GM18909 (cell line): ENCODE data around the gene FANCG.

Experiments used
- ATAC-seq: cut with Tn5 transposase; IDR thresholded peaks from one replicate; pipeline ENCODE4 v1.9.1; 2021; ENCODE audit warnings: mild to moderate bottlenecking; ENCODE audit not compliant: unreplicated experiment, poor library complexity

Gene FANCG

DNA sequence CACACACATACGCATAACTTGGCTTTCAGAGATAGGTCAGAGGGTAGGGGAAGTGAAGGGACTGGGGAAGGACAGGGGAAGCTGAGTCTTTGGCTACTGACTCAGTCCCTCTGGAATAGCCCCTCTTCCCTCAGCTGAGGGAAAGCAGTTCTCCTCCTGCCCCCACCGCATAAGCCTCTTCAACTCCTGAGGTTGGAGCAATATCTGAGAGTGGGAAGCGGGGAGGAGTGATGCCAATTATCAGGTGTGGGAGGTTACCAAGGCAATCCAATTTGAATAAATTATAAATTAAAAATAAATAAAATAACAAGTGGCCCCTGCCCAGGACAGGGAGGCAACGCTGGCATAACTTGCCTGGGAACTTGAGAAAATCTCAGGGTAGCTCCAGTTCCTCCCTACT is 24.8 kb upstream of the FANCG start:
- no peak for ATAC-seq

DNA sequence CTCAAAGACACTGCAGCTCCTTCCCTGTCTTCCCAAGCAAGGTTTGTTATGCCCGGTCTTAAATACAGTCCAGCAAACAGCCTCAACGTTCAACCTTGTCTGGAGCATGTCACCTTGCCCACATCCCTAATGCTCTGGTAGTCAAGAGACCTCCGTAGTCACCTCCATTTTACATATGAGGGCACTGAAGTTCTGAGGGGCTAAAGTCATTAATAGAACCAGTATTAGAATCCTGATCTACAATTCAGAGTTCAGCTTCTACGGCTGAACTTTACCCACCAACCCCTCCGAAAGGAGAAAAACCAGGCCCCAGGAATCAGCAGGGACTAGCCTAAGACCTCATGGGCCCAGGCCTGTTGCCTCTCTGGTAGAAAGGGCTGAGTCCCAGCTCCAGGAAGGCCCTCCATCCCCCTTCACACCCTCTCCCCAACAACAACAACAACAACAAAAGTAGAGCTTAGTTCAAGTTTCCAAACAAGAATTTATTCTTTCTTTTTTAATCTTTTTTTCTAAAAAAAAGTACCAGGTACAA is 24.0 kb upstream of the FANCG start:
- no peak for ATAC-seq

DNA sequence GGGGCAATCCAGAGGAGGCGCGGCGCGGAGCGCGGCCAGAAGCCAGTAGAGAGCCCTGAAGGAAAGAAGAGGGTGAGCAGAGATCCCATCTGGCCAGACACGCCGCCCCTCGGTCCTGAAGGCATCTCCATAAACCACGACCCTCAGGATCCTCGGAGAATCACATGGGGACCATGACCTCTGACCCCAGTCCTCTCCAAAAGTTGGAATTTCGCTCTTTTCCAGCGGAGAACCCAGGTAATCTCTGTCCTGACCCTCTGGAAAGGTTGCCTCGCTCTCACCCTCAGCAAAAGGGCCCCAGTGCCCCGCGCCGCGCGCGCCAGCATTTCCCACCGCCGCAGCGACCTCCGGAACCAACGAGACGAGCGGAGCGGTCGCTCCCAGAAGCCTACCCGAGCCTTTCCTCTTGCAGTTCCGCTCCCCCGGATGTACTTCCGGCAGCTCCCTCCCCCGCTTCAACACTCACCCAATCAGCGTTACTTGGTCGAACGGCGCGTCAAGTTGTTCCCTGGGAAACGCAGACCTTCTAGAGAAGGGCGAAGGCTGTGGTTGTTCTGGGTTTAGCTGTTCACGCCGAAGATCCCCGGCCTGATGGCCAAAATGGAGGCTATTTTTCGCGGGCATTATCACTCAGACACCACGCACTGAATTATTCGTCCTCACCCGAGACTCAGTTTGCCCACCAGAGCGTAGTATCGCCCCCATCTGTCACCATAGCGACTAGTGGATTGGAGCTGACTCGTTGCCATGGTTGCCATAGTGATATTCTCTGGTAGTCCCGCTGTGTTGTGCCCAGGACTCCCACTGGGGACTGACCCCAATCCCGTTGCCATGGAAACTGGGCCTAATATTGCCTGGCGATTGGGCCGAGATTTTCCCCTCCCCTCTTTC is 23.3 kb upstream of the FANCG start, which contains the start of gene STOML2:
Gene STOML2, minus strand, starts transcription at position 363 of the 891 bp plus-strand sequence. Its CDS starts 37 bp downstream, at position 326.
- peak; percentile 94 for ATAC-seq

DNA sequence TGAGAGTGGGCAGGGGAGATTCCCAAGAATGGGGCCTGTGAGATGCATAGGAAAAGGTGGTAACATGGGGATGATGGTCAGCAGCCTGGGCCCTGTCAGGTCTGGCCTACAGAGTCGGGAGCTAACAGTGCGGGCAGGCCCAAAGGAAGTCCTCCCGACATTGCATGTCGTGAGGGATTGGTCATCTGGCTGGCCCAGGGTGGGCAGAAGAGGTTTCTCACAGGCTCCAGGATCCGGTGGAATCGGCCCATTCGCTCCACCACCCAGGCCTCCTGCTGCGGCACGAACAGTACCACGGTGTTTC is 22.7 kb upstream of the FANCG start:
- ATAC-seq, result peak; percentile 7

DNA sequence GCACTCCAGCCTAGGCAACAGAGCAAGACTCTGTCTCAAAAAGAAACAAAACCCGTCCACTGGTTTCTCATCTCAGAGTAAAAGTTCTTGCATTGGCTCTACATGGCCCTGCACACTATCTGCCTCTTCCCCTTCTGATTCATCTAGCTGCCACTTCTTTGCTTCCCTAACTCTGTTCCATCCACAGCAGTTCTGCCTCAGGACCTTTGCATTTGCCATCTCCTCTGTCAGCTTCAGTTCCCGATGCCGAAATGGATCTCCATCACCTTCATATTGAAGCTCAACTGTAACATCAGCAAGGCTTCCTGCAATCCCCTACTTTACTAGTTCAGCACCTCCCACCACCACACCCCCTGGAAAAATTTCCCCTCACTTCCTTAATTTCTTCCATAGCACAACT is 17.8 kb upstream of the FANCG start:
- no peak for ATAC-seq

DNA sequence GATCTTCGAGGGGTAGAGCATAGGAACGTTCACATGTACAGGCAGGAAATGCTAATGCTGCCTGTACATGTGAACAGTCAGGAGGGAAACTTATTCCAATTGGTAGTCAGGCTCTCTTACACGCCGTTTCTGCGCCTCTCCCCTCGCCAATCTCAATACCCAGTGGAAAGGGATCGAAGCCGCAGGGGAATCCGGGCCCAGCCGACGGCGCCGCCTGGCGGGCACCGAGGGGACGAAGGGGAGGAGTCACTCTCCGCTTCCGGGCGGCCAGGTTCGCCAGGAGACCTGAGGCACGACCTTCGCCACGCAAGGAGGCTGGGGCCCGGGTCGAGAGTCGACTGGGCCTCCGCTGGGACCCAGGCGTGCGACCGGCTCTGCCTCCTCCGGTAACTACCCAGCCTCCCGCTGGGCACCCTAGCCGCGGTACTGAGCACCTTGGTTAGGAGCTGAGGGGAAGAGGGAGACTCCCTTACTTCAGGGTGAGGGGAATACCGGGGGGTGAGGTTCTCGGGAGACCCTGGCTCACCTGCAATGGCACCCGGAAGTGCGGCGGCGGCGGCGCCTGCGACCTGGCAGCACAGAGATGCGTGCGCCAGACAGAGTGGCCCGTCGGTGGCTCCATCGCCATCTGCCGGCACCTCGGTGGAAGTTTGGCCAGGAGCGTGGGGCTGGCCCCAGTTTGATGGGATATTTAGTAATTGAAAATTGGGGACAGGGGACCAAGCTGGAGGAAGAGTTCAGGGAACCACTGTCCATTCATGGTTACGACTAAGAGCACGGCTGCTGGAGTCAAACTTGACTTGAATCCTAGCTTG is 16.5 kb upstream of the FANCG start, which contains the start of gene PIGO:
Gene PIGO, minus strand, starts transcription at position 557 of the 815 bp plus-strand sequence. CDS start 1,026 bp downstream, outside the sequence.
- ATAC-seq, result peak; percentile 88

DNA sequence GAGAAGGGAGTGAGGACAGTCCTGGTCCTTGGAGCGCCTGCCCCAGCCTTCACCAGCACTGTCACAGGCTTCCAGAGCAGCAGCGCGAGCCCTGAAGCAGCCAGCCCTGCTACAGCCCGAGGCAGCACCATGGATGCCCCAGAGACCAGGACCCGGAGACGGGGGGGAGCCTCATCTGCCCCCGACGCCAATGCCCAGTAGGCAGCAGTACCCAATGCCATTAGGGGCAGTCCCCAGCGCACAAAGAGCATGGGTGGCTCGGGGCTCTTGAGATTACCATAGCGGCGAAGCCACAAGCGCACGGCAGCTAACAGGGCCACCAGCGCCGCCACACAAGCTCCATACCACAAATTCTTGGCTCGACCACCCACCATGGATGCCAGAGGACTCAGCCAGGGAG is 11.8 kb upstream of the FANCG start:
- no peak for ATAC-seq

DNA sequence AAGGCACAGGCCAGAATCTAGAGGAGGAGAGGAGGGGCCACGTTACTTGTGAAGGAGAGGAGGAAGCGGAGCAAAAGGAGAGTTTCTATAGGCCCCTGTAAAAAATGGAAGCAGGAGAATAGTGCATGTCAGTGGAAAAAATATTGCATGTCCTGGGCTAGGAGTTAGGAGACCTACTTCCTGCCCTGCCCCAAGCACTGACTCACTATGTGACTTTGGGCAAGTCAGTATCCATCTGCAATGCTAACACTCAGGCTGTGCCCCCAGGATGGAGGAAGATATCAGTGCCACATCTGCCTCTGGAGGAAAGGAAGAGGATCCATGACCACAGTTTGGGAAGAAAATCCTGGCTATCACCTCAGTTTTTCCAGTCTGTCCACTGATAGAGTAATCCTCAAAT is 9.7 kb upstream of the FANCG start:
- no peak for ATAC-seq

DNA sequence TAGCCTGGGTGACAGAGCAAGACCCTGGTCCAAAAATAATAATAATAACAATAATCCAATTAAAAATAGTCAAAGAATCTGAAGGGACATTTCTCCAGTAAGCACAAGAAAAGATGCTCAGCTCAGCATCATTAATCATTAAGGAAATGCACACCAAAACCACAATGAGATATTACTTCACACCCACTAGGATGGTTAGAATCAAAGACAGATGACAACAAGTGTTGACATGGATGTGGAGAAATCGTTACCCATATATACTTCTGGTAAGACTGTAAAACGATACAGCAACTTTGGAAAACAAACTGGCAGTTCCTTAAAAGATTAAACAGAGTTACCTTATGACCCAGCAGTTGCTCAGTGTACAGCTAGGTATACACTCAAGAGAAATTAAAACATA is 5.3 kb upstream of the FANCG start:
- no peak for ATAC-seq

DNA sequence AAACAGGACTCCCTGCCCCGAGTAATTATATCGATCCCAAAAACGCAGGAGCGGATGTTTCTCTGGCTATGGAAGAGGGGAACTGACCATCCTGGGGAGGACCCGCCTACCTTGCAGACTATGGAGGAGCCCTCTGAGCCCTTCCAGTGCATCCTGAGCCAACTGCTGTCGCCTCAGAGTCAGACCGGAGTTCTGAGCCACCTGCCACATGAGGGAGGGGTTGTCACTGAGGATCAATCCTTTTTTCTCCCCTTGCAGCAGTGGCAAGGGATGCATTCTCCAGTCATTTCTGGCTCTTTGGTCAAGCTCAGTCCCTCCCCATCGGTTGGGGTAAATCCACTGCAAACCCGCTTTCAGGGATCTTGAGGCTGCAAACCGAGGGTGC is 709 bp downstream of the FANCG start:
- ATAC-seq, result no peak

DNA sequence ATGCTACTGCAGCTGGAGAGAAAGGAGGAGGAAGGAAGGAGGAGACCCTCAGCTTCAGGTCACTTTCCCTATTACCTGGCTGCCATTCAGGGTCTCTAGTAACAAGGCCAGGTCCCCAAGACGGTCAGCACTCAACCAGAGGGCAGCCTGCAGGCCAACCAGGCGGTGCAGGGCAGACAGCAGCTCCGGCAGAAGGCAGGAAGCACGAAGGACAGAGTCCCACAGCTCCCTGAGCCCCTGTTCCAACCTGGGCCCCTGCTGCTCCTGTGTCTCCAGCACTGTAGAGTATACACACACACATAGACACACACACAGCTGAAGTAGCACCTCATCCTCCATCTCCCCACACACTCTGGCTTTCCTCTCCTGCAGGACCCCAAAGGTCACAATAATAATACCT is 1.7 kb downstream of the FANCG start:
- no peak for ATAC-seq

DNA sequence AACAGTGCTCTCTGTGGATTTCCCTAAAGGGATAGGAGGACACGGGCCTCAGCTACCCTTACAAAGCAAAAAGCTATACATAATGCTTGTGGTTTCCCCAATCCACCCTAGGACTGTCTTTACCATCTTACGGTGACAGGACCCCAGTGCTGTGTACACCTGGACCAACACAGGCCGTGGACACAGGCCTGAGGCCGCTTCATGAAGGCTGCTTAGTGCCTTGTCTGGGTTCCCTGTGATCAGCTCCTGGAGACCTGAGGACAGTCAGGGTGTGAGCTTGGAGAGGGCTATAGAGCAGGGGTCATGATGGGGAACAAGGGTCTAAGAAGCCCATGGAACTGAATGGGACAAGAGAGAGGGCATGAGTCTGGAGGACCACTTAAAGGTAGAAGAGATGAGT is 2.9 kb downstream of the FANCG start:
- no peak for ATAC-seq

DNA sequence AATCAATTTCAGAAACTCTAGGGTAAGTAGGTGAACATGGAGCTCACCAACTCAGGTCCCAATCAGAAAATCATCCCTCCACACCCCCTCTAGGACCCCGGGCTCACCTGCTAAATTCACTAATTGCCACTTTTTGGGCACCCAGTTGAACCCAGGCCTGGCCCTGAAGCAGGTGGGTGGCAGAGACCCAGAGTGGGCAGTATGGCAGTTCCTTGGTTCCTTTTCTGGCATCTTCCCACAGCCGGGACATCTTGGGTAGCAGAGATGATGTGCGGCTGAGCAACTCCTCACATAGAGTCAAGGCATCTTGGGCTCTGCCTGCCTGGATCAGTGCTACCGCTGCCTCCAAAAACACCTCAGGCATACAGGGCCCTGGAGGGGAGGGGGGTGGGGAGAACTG is 4.4 kb downstream of the FANCG start:
- no peak for ATAC-seq

DNA sequence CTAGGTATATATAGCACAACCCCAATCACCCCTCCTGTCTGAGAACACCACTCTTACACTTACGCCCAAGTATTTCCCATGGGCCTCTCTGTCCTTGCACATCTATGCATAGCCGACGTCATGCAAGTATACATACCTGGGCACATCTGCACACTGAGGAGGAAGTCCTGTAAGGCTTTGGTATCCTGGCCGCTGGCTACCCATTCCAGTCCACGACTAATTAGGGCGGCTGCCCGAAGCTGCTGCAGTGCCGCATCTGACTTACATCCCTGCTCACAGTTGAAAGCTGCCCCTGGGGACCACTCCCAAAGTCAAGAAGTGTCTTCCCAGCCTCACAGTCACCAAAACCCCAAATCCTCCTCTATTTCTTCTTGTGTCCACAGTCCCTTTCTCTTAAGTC is 5.0 kb downstream of the FANCG start:
- no peak for ATAC-seq

DNA sequence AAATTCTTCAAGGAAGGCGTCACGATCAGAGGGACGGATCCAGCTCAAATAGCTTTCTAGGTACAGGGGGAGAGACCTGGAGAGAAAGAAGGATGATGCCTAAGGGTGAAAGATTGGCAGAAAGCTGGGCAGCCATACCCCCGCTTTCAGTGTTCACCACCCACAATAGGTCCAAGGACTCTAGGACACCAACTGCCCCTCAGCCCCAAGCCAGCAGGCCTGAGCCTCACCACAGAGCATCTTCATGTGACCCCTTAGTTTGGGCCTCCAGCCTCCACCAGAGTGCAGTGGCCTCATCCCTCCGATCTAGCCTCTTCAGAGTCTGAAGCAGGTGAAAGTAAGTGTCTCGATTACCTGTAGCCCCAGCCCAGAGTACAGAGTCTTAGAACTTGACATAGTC is 5.6 kb downstream of the FANCG start:
- ATAC-seq, result no peak

DNA sequence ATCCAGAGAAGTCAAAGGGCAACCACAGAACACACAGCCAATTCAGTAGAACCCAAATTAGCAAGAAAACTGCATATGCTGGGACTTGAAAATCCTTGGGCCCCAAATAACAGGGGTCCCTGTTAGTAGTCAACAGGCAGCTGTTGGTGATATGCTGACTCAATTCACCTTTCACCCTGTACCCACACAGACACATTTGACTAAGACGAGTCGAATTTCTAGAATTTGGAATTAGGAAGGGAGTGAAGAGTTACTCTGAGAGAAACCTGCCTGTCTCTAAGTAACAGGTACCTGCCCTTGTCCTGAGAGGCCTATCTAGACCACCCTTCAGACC is 6.5 kb downstream of the FANCG start:
- ATAC-seq, result no peak

DNA sequence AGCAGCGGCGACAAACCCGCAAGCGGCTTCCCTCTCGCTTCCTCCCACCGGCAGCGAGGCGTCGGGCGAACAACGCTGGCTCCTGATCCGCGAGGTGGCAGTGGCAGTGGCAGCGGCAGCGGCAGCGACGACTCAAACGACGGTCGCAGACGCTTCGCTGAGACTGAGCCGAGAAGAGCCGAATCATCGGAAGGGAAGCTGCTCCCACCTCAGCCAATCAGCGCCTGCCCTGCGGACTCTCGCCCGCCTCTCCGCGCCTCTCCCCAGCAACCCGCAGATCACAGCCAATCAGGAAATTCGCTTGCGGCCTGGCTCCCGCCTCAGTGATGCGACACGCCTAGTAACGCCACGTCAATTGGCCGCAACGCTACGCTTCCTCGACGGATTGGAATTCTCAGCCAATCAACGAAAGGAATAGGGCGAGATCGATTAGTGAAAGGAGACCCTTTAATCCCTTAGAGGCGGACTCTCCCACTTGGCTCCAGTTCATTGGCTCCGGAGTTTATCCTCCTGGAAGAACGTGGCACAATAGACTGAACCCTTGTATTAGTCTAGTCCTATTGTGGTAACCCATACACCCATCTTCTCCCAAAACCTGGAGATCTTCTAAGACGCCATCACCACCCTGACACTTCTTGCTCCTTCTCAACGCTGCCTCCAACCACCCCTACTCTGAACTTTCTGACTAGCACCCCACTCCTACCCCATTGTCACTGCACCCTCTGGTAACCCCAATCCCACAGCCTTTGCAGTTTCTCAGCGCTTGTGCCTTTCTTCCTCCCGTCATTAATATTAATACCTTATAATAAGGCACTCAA is 7.1 kb downstream of the FANCG start, which contains the start of gene VCP:
Gene VCP, minus strand, starts transcription at position 165 of the 818 bp plus-strand sequence. CDS start 272 bp downstream, outside the sequence.
- ATAC-seq, result peak; percentile 87

DNA sequence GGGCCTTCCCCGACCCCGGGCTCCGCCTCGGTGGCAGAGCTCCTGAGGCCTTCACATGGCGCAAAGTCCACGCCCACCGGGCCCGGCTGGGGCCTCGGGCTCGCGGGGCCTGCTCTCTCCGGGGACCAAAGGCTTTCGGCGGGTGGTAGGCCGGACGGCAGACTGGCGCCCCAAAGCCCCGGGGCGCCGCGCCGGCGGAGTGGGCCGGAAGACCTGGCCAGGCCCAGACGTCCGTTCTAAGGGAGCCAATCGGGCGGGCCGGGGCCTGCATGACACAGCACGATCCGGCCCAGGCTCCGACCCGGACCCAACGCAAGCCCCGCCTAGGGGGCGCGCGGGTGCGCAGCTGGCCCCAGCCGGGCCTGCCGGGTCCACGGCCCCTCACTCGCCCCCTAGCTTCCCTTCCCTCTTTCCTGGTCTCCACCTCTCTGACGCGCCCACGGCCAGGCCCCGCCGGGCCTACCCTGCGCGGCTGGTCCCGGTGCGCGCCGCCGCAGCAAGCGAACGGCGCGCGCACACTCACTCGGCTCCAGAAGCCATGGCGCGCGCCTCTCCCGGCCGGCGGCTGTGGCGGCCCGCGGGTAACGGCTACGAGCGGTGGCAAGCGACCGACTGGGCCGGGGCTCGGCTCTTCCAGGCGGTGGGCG is 7.8 kb downstream of the FANCG start:
- ATAC-seq, result peak; percentile 60

DNA sequence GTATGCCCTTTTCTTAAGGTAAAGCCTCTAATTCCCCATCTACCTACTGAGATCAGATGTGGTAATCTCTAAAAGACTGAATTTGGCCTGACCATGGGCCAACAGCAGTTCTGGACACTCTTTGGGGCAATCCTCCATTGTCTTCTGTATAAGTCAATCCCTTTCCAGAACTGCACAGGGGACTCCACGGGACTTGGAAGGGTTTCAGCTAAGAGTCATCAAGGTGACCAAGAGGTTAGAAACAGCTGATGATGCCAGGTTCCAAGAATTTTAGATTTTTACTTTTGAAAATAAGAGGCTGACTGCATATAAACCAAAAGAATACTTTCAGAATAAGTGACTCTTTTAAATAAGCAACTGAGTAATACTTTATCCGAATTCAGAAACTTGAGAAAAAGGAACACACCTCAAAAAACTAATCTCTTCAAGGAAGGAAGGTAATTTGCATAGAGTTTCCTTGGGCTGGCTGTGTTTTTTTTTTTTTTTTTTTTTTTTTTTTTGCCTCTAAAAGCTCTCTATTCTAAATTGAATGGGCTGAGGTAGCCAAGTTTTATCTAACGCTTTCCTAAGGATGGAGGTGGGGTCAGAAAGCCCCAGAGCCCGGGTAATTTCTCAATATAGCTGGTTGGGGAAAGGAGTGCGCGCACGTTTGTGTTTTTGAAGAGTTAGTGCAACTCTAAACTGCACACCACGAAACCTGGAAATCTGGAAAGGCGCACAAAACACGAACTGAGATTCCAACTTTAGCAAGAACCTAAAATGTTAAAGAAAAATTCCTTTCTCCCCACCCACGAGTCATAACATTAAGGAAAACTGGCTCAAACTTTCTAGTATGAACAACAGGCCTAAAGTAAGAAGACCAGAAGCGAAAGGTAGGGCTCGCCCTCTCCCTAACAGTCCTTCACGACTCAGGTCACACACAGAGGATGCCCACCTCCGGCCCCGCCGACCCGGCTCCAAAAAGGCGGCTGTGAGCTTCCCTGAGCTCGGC is 8.6 kb downstream of the FANCG start:
- no peak for ATAC-seq
